CD8-positive, alpha-beta memory T cell (primary cell): ENCODE measurements around the gene CMTM1. TPM values are rescaled to one million over a fixed set of nuclear protein-coding genes. Genes with fewer than 3 reads are reported as not detected.

ENCODE experiments used
- CTCF ChIA-PET: fragments of 350-600 bp; sonication (Branson Sonifier 250); formaldehyde crosslinking; loops from one replicate; lab custom pipeline; 2021; ENCODE audit warnings: antibody characterized with exemption; lab: Charles Lee
- POLR2A ChIA-PET: fragments of 350-600 bp; sonication (Branson Sonifier 250); formaldehyde crosslinking; loops from one replicate; lab custom pipeline; 2021; ENCODE audit warnings: antibody characterized with exemption; lab: Charles Lee
- DNase-seq, 5 donors: peaks; one replicate each; pipeline versions ENCODE4 v3.0.0 to v3.0.0-alpha.2; 2020 to 2022; ENCODE audit warnings: mixed read lengths in 1 of 5
- H3K27ac ChIP-seq: one replicate; pipeline ENCODE4 v1.7.0; 2013; ENCODE audit warnings: low read depth, mild to moderate bottlenecking, low read length, moderate library complexity
- H3K27me3 ChIP-seq: 2 replicates; pipeline ENCODE4 v1.7.0; 2013; ENCODE audit warnings: low read length, mild to moderate bottlenecking; ENCODE audit not compliant: insufficient read depth, poor library complexity, severe bottlenecking
- H3K36me3 ChIP-seq: 2 replicates; pipeline ENCODE4 v1.7.0; 2013; ENCODE audit warnings: mild to moderate bottlenecking, low read length, moderate library complexity; ENCODE audit not compliant: insufficient read depth
- H3K4me1 ChIP-seq: 2 replicates; pipeline ENCODE4 v1.7.0; 2013; ENCODE audit warnings: mild to moderate bottlenecking, low read length, moderate library complexity; ENCODE audit not compliant: insufficient read depth
- H3K4me3 ChIP-seq: 2 replicates; pipeline ENCODE4 v1.7.0; 2013; ENCODE audit warnings: mild to moderate bottlenecking, low read length
- H3K9me3 ChIP-seq: 2 replicates; pipeline ENCODE4 v1.7.0; 2013; ENCODE audit warnings: mild to moderate bottlenecking, low read length
- H3K27ac Mint-ChIP-seq, 8 donors: one replicate each; pipeline ENCODE4 v1.8.0; 2020 to 2021; ENCODE audit warnings: mixed read lengths in 8 of 8, mild to moderate bottlenecking in 6 of 8, inconsistent platforms in 3 of 8, moderate library complexity in 3 of 8
- H3K27me3 Mint-ChIP-seq, 2 donors: one replicate each; pipeline ENCODE4 v1.8.0; 2020 to 2021; ENCODE audit warnings: mixed read lengths in 2 of 2, mild to moderate bottlenecking in 1 of 2, moderate library complexity in 1 of 2
- H3K36me3 Mint-ChIP-seq, 3 donors: one replicate each; pipeline ENCODE4 v1.8.0; 2020 to 2021; ENCODE audit warnings: mixed read lengths in 3 of 3, inconsistent platforms in 1 of 3, mild to moderate bottlenecking in 1 of 3
- H3K4me1 Mint-ChIP-seq, 3 donors: one replicate each; pipeline ENCODE4 v1.8.0; 2020 to 2021; ENCODE audit warnings: mixed read lengths in 3 of 3, inconsistent platforms in 1 of 3, mild to moderate bottlenecking in 1 of 3
- H3K4me3 Mint-ChIP-seq, 7 donors: one replicate each; pipeline ENCODE4 v1.8.0; 2020 to 2021; ENCODE audit warnings: mixed read lengths in 7 of 7, mild to moderate bottlenecking in 6 of 7, moderate library complexity in 4 of 7, inconsistent platforms in 2 of 7
- H3K9me3 Mint-ChIP-seq, 5 donors: one replicate each; pipeline ENCODE4 v1.8.0; 2020 to 2022; ENCODE audit warnings: mixed read lengths in 5 of 5, mild to moderate bottlenecking in 3 of 5, moderate library complexity in 2 of 5, inconsistent platforms in 1 of 5
- polyA plus RNA-seq: library from polyadenylated mRNA; unstranded; fragments of 300-500 nt; fragmentation: Illumina TruSeq; gene quantifications from one replicate; pipeline ENCODE4 v1.2.3, GENCODE V29; 2021
- total RNA-seq, 2 experiments: library from RNA; stranded (reverse); gene quantifications; one replicate each; pipeline ENCODE4 v1.2.3, GENCODE V29; 2021

Gene CMTM1
- total and polyA plus RNA-seq, 3 experiments from 2014 or later, result 1.2 to 8.6 (median 8.2) TPM

- H3K36me3 Mint-ChIP-seq, result peaks cover 0 to 20% (median 0%) of the 10 kb centered on the region in 3 donors
- ChIA-PET POLR2A (interaction anchor here (0.9 to 2.2 kb wide), 10 partner anchors 15 to 269 kb away, joined by 3 to 15 read pairs (median 3); partner anchors contain the start of genes CKLF, CMTM2 and TK2), CTCF (interaction anchor here (0.9 to 2.8 kb wide), 12 partner anchors 12 to 199 kb away, joined by 3 to 23 read pairs (median 4); partner anchors contain the start of genes CKLF and CMTM2)
- H3K27me3 Mint-ChIP-seq, result peaks cover 0 to 1% of the 10 kb centered on the region in 2 donors
- no peaks in the 10 kb centered on the region for H3K9me3 Mint-ChIP-seq
- H3K27ac Mint-ChIP-seq, result peak within 1 kb of the TSS; percentile 84 to 98 (median 93)
- Histone ChIP-seq H3K27me3 (no peaks in the 10 kb centered on the region), H3K27ac (peak within 1 kb of the TSS; percentile 65), H3K9me3 (no peaks in the 10 kb centered on the region), H3K36me3 (peaks cover 7% of the 10 kb centered on the region), H3K4me3 (peak within 1 kb of the TSS; percentile 83), H3K4me1 (peaks cover 37% of the 10 kb centered on the region)
- H3K4me3 Mint-ChIP-seq, result peak within 1 kb of the TSS; percentile 83 to 99 (median 90)
- DNase-seq, result peak; percentile 55 to 81 (median 70)
- H3K4me1 Mint-ChIP-seq, result peaks cover 35 to 47% (median 40%) of the 10 kb centered on the region in 3 donors
Measured at GRCh38 chr16:66604376-66605176, 38.3 kb downstream of the CMTM1 start, which contains the start of gene CMTM3. Gene CMTM3, plus strand, starts transcription at chr16:66604704. Its CDS starts 102 bp downstream, at chr16:66604806.

- Histone ChIP-seq H3K9me3 (no peaks in the 10 kb centered on the region), H3K27ac (peak overlapping the region; percentile 59), H3K27me3 (no peaks in the 10 kb centered on the region), H3K4me1 (peaks cover 37% of the 10 kb centered on the region), H3K4me3 (peak overlapping the region; percentile 43), H3K36me3 (peaks cover 15% of the 10 kb centered on the region)
- Mint-ChIP-seq H3K27ac (peak overlapping the region in 6 of 8 donors; percentile 78 to 97 (median 90)), H3K27me3 (peaks cover 0 to 1% of the 10 kb centered on the region in 2 donors), H3K36me3 (peaks cover 0 to 28% (median 0%) of the 10 kb centered on the region in 3 donors), H3K9me3 (no peaks in the 10 kb centered on the region), H3K4me3 (peak overlapping the region; percentile 69 to 89 (median 80)), H3K4me1 (peaks cover 35 to 49% (median 40%) of the 10 kb centered on the region in 3 donors)
- POLR2A ChIA-PET, result interaction anchor here (2.0 to 2.2 kb wide), 2 partner anchors 16 to 84 kb away, joined by 13 read pairs; no protein-coding TSS in a partner anchor
- CTCF ChIA-PET, result interaction anchor here (1.0 to 4.6 kb wide), 6 partner anchors 8 to 198 kb away, joined by 3 to 23 read pairs (median 13); partner anchors contain the start of gene CKLF
- DNase-seq, result peak in 3 of 5 donors; percentile 26 to 63 (median 31)
Measured at GRCh38 chr16:66605177-66605978, 39.1 kb downstream of the CMTM1 start.

GRCh38 chr16:66605979-66606751 lies 39.9 kb downstream of the CMTM1 start:
- H3K36me3 Mint-ChIP-seq, result peaks cover 0 to 35% (median 0%) of the 10 kb centered on the region in 3 donors
- H3K27ac ChIP-seq, result peak overlapping the region; percentile 59
- peaks cover 37% of the 10 kb centered on the region for H3K4me1 ChIP-seq
- ChIA-PET POLR2A (interaction anchor here (0.6 kb wide), 1 partner anchor 84 kb away, joined by 4 read pairs; no protein-coding TSS in a partner anchor), CTCF (interaction anchor here (1.5 to 4.6 kb wide), 6 partner anchors 9 to 199 kb away, joined by 4 to 26 read pairs (median 18); no protein-coding TSS in a partner anchor)
- DNase-seq, result no peak
- H3K27ac Mint-ChIP-seq, result peak overlapping the region; percentile 88 to 97 (median 90)
- peak overlapping the region; percentile 43 for H3K4me3 ChIP-seq
- peaks cover 16% of the 10 kb centered on the region for H3K36me3 ChIP-seq
- H3K4me3 Mint-ChIP-seq, result peak overlapping the region; percentile 69 to 91 (median 86)
- H3K27me3 ChIP-seq, result no peaks in the 10 kb centered on the region
- H3K9me3 Mint-ChIP-seq, result no peaks in the 10 kb centered on the region
- H3K9me3 ChIP-seq, result no peaks in the 10 kb centered on the region
- H3K27me3 Mint-ChIP-seq, result peaks cover 0 to 1% of the 10 kb centered on the region in 2 donors
- H3K4me1 Mint-ChIP-seq, result peaks cover 35 to 49% (median 40%) of the 10 kb centered on the region in 3 donors

GRCh38 chr16:66608241-66609138 lies 42.3 kb downstream of the CMTM1 start:
- Histone ChIP-seq H3K27ac (no peak overlapping the region), H3K9me3 (no peaks in the 10 kb centered on the region)
- H3K27me3 Mint-ChIP-seq, result peaks cover 0 to 1% of the 10 kb centered on the region in 2 donors

GRCh38 chr16:66609139-66609510 lies 42.9 kb downstream of the CMTM1 start:
- no peaks in the 10 kb centered on the region for H3K27me3 ChIP-seq
- no peak for DNase-seq
- Mint-ChIP-seq H3K27ac (peak overlapping the region in 3 of 8 donors; percentile 45 to 87 (median 85)), H3K4me3 (no peak overlapping the region), H3K27me3 (peaks cover 0 to 1% of the 10 kb centered on the region in 2 donors), H3K4me1 (peaks cover 26 to 37% (median 27%) of the 10 kb centered on the region in 3 donors), H3K36me3 (peaks cover 0 to 54% (median 0%) of the 10 kb centered on the region in 3 donors), H3K9me3 (no peaks in the 10 kb centered on the region)
- no peaks in the 10 kb centered on the region for H3K9me3 ChIP-seq
- no peak overlapping the region for H3K27ac ChIP-seq
- POLR2A ChIA-PET, result interaction anchor here (0.6 kb wide), 1 partner anchor 401 kb away, joined by 4 read pairs; no protein-coding TSS in a partner anchor
- CTCF ChIA-PET, result interaction anchor here (0.6 to 4.6 kb wide), 32 partner anchors 8 to 265 kb away, joined by 3 to 26 read pairs (median 6); partner anchors contain the start of genes CKLF and DYNC1LI2
- H3K36me3 ChIP-seq, result peaks cover 29% of the 10 kb centered on the region
- no peak overlapping the region for H3K4me3 ChIP-seq
- peaks cover 27% of the 10 kb centered on the region for H3K4me1 ChIP-seq

More at GRCh38 chr16:66608241-66609138, 42.3 kb downstream of the CMTM1 start:
- H3K27me3 ChIP-seq, result no peaks in the 10 kb centered on the region
- H3K27ac Mint-ChIP-seq, result peak overlapping the region; percentile 30 to 93 (median 72)
- peaks cover 28% of the 10 kb centered on the region for H3K36me3 ChIP-seq
- DNase-seq, result peak; percentile 69 to 85 (median 74)
- peaks cover 0 to 58% (median 0%) of the 10 kb centered on the region in 3 donors for H3K36me3 Mint-ChIP-seq
- H3K4me3 Mint-ChIP-seq, result peak overlapping the region in 4 of 7 donors; percentile 42 to 67 (median 45)
- H3K4me1 Mint-ChIP-seq, result peaks cover 31 to 43% (median 33%) of the 10 kb centered on the region in 3 donors
- peaks cover 33% of the 10 kb centered on the region for H3K4me1 ChIP-seq
- CTCF ChIA-PET, result interaction anchor here (0.6 to 4.6 kb wide), 36 partner anchors 9 to 266 kb away, joined by 3 to 26 read pairs (median 5); partner anchors contain the start of genes CKLF, DYNC1LI2 and NAE1
- POLR2A ChIA-PET, result interaction anchor here (0.6 kb wide), 2 partner anchors 132 to 402 kb away, joined by 3 to 4 read pairs; no protein-coding TSS in a partner anchor
- no peaks in the 10 kb centered on the region for H3K9me3 Mint-ChIP-seq
- H3K4me3 ChIP-seq, result no peak overlapping the region

- no peak for DNase-seq
- Mint-ChIP-seq H3K4me3 (no peak overlapping the region), H3K27me3 (peaks cover 0 to 1% of the 10 kb centered on the region in 2 donors), H3K36me3 (peaks cover 0 to 59% (median 0%) of the 10 kb centered on the region in 3 donors), H3K9me3 (no peaks in the 10 kb centered on the region), H3K4me1 (peaks cover 26 to 37% (median 27%) of the 10 kb centered on the region in 3 donors), H3K27ac (peak overlapping the region in 5 of 8 donors; percentile 23 to 72 (median 62))
- no peaks in the 10 kb centered on the region for H3K9me3 ChIP-seq
- H3K27ac ChIP-seq, result no peak overlapping the region
- POLR2A ChIA-PET, result no interaction called here
- peaks cover 27% of the 10 kb centered on the region for H3K4me1 ChIP-seq
- H3K27me3 ChIP-seq, result no peaks in the 10 kb centered on the region
- H3K36me3 ChIP-seq, result peaks cover 29% of the 10 kb centered on the region
- CTCF ChIA-PET, result interaction anchor here (1.4 to 4.6 kb wide), 5 partner anchors 13 to 41 kb away, joined by 5 to 23 read pairs (median 11); no protein-coding TSS in a partner anchor
- no peak overlapping the region for H3K4me3 ChIP-seq
Measured at GRCh38 chr16:66610111-66610820, 44.0 kb downstream of the CMTM1 start.
